ENCODE measurements around the gene LRRC58.

LRRC58 gene

GRCh38 chr3:120348991-120349854 lies at the start of gene LRRC58:
Gene LRRC58 (minus strand): TSS chr3:120349354. CDS start chr3:120349243, 111 bp downstream.
- peak; percentile 83 for ATAC-seq (ENCODE audit: low read depth)

GRCh38 chr3:120396469-120396868 lies 47.3 kb upstream of the LRRC58 start:
- ATAC-seq (ENCODE audit: low read depth) (no peak), DNase-seq (ENCODE audit: low spot score) (no peak)
- TF ChIP-seq CTCF (IDR thresholded peaks at IDR 0.05; ENCODE audit: poor library complexity, severe bottlenecking): no peak
- H3K4me1 ChIP-seq (ENCODE audit: insufficient read depth, poor library complexity, severe bottlenecking): no peaks in the 10 kb centered on the region
- no peaks in the 10 kb centered on the region for H3K27me3 ChIP-seq (ENCODE audit: insufficient read depth, poor library complexity, severe bottlenecking)
- H3K27ac ChIP-seq (ENCODE audit: poor library complexity, severe bottlenecking): no peak overlapping the region
- H3K4me3 ChIP-seq (ENCODE audit: severe bottlenecking): no peak overlapping the region
- peaks cover 60% of the 10 kb centered on the region for H3K36me3 ChIP-seq (ENCODE audit: low read depth)
- no peaks in the 10 kb centered on the region for H3K9me3 ChIP-seq (ENCODE audit: severe bottlenecking)

More at GRCh38 chr3:120348991-120349854, at the start of gene LRRC58:
- H3K9me3 ChIP-seq (ENCODE audit: severe bottlenecking): no peaks in the 10 kb centered on the region
- TF ChIP-seq CTCF (IDR thresholded peaks at IDR 0.05; ENCODE audit: poor library complexity, severe bottlenecking): peak; percentile 53
- peaks cover 8% of the 10 kb centered on the region; the same call in 1 of the 2 replicates for H3K36me3 ChIP-seq (ENCODE audit: low read depth)
- H3K4me1 ChIP-seq (ENCODE audit: insufficient read depth, poor library complexity, severe bottlenecking): peaks cover 12% of the 10 kb centered on the region
- peak within 1 kb of the TSS; percentile 72 for H3K4me3 ChIP-seq (ENCODE audit: severe bottlenecking)
- H3K27me3 ChIP-seq (ENCODE audit: insufficient read depth, poor library complexity, severe bottlenecking): no peaks in the 10 kb centered on the region
- peak; percentile 82 for DNase-seq (ENCODE audit: low spot score)
- peak within 1 kb of the TSS; percentile 64 for H3K27ac ChIP-seq (ENCODE audit: poor library complexity, severe bottlenecking)

GRCh38 chr3:120394347-120394746 lies 45.2 kb upstream of the LRRC58 start:
- ATAC-seq (ENCODE audit: low read depth) (no peak), DNase-seq (ENCODE audit: low spot score) (no peak)
- Histone ChIP-seq H3K27ac (ENCODE audit: poor library complexity, severe bottlenecking) (no peak overlapping the region), H3K27me3 (ENCODE audit: insufficient read depth, poor library complexity, severe bottlenecking) (no peaks in the 10 kb centered on the region), H3K36me3 (ENCODE audit: low read depth) (peaks cover 40% of the 10 kb centered on the region), H3K4me1 (ENCODE audit: insufficient read depth, poor library complexity, severe bottlenecking) (no peaks in the 10 kb centered on the region), H3K4me3 (ENCODE audit: severe bottlenecking) (no peak overlapping the region), H3K9me3 (ENCODE audit: severe bottlenecking) (no peaks in the 10 kb centered on the region)
- no peak for TF ChIP-seq CTCF (IDR thresholded peaks at IDR 0.05; ENCODE audit: poor library complexity, severe bottlenecking)

- peaks cover 35% of the 10 kb centered on the region for H3K36me3 ChIP-seq (ENCODE audit: low read depth)
- H3K9me3 ChIP-seq (ENCODE audit: severe bottlenecking): no peaks in the 10 kb centered on the region
- no peak for TF ChIP-seq CTCF (IDR thresholded peaks at IDR 0.05; ENCODE audit: poor library complexity, severe bottlenecking)
- H3K27me3 ChIP-seq (ENCODE audit: insufficient read depth, poor library complexity, severe bottlenecking): no peaks in the 10 kb centered on the region
- no peak overlapping the region for H3K4me3 ChIP-seq (ENCODE audit: severe bottlenecking)
- H3K27ac ChIP-seq (ENCODE audit: poor library complexity, severe bottlenecking): no peak overlapping the region
- ATAC-seq (ENCODE audit: low read depth) (no peak), DNase-seq (ENCODE audit: low spot score) (no peak)
- H3K4me1 ChIP-seq (ENCODE audit: insufficient read depth, poor library complexity, severe bottlenecking): no peaks in the 10 kb centered on the region
Measured at GRCh38 chr3:120393761-120394160, 44.6 kb upstream of the LRRC58 start.

GRCh38 chr3:120393243-120393642 lies 44.1 kb upstream of the LRRC58 start:
- DNase-seq (ENCODE audit: low spot score) (no peak), ATAC-seq (ENCODE audit: low read depth) (no peak)
- Histone ChIP-seq H3K9me3 (ENCODE audit: severe bottlenecking) (no peaks in the 10 kb centered on the region), H3K27ac (ENCODE audit: poor library complexity, severe bottlenecking) (no peak overlapping the region), H3K36me3 (ENCODE audit: low read depth) (peaks cover 30% of the 10 kb centered on the region), H3K27me3 (ENCODE audit: insufficient read depth, poor library complexity, severe bottlenecking) (no peaks in the 10 kb centered on the region), H3K4me3 (ENCODE audit: severe bottlenecking) (no peak overlapping the region), H3K4me1 (ENCODE audit: insufficient read depth, poor library complexity, severe bottlenecking) (no peaks in the 10 kb centered on the region)
- no peak for TF ChIP-seq CTCF (IDR thresholded peaks at IDR 0.05; ENCODE audit: poor library complexity, severe bottlenecking)
